ENCODE data around the gene ACSS1.

- TF ChIP-seq ETV6 (CRISPR knock-in tag; IDR thresholded peaks at IDR 0.05) (no peak), CTCF (IDR thresholded peaks at IDR 0.05) (no peak), SMAD4 (CRISPR knock-in tag; IDR thresholded peaks at IDR 0.05) (no peak)
These were observed 15.1 kb downstream of the ACSS1 start for GRCh38 chr20:25042531-25043498.

All from WTC11 (cell line).